Measurements from ENCODE around the gene HEPN1.

DNA sequence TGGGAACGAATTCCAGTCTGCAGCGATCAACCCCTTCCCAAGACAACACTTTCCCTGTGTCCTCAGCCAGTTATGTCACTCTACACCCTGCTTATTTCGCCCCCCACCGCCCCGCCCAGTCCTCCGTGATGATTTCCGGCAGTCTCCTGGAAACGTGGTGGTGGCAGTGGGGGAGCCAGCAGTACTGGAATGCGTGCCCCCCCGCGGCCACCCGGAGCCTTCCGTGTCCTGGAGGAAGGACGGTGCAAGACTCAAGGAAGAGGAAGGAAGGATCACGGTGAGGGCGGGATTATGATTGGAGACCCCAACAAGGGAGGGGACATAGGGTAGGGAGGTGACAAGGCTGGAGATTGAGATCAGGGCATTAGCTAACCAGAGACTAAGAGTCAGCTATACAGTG is 49.7 kb upstream of the HEPN1 start:
- no peak for TF ChIP-seq CTCF (IDR thresholded peaks at IDR 0.05; ENCODE audit: low read length)
- no peak for TF ChIP-seq EZH2 (IDR thresholded peaks at IDR 0.05; ENCODE audit: borderline replicate concordance, low read length)
